Suprapubic skin (tissue), 4 donors: ENCODE measurements around the gene KCTD20. TPM values are rescaled to one million over a fixed set of nuclear protein-coding genes. Genes with fewer than 3 reads are reported as not detected.
"Not testable (repeated sequence)": the region's sequence is repeated elsewhere in the genome, so short reads cannot be mapped to it uniquely, and the experiment has no call there.

Experiments
- DNase-seq, 2 donors: peaks; one replicate each; pipeline ENCODE4 v3.0.0-alpha.2; 2019; ENCODE audit warnings: low spot score in 2 of 2
- H3K27ac ChIP-seq: fragments of 200-600 bp; sonication (generic); one replicate; pipeline ENCODE4 v1.5.1; 2019
- H3K27me3 ChIP-seq: fragments of 200-600 bp; sonication (generic); one replicate; pipeline ENCODE4 v1.5.1; 2019
- H3K36me3 ChIP-seq: fragments of 200-600 bp; sonication (generic); one replicate; pipeline ENCODE4 v1.5.1; 2019
- H3K4me1 ChIP-seq: fragments of 200-600 bp; sonication (generic); one replicate; pipeline ENCODE4 v1.5.1; 2019
- H3K4me3 ChIP-seq: fragments of 200-600 bp; sonication (generic); one replicate; pipeline ENCODE4 v1.5.1; 2019; ENCODE audit warnings: mild to moderate bottlenecking
- H3K9me3 ChIP-seq: fragments of 200-600 bp; sonication (generic); one replicate; pipeline ENCODE4 v1.5.1; 2019
- CTCF ChIP-seq, 2 donors: fragments of 200-600 bp in 1 of 2; fragments of 450-650 bp in 1 of 2; sonication (generic) in 1 of 2; IDR thresholded peaks; one replicate each; pipeline ENCODE4 v1.5.1; 2016 to 2019; ENCODE audit warnings: antibody characterized with exemption in 2 of 2, mild to moderate bottlenecking in 1 of 2, moderate library complexity in 1 of 2
- EP300 ChIP-seq: sonication (generic); formaldehyde crosslinking; IDR thresholded peaks from one replicate; pipeline ENCODE4 v1.6.1; 2017; ENCODE audit warnings: antibody characterized with exemption
- POLR2A ChIP-seq, 2 donors: fragments of 450-650 bp; IDR thresholded peaks; one replicate each; pipeline ENCODE4 v1.6.1; 2017; ENCODE audit warnings: antibody characterized with exemption in 2 of 2, mild to moderate bottlenecking in 2 of 2, moderate library complexity in 2 of 2
- POLR2AphosphoS5 ChIP-seq, 3 donors: sonication (generic); formaldehyde crosslinking; IDR thresholded peaks; one replicate each; pipeline ENCODE4 v1.6.1; 2017; ENCODE audit warnings: antibody characterized with exemption in 3 of 3
- WGBS: methylation state at CpG from one replicate; pipeline ENCODE4 v1.1.5; 2018; 5-methylcytosine and 5-hydroxymethylcytosine counted together
- total RNA-seq, 4 donors: library from RNA; depleted of rRNA; stranded (reverse); fragments of >200 nt; gene quantifications; one replicate each; pipeline ENCODE4 v1.1.0, GENCODE V29; 2016

Gene KCTD20
- total RNA-seq, 4 donors from 2014 or later, result 39.3 to 63.3 (median 56.9) TPM

- TF ChIP-seq POLR2A (IDR thresholded peaks at IDR 0.05) (no peak), POLR2AphosphoS5 (IDR thresholded peaks at IDR 0.05) (no peak), EP300 (no peak), CTCF (IDR thresholded peaks at IDR 0.05) (no peak)
- WGBS, result 2% methylated on average over 18 of the region's 18 CpGs
- peaks cover 1% of the 10 kb centered on the region for H3K36me3 ChIP-seq
- H3K4me1 ChIP-seq, result peaks cover 40% of the 10 kb centered on the region
- H3K27me3 ChIP-seq, result no peaks in the 10 kb centered on the region
- H3K27ac ChIP-seq, result peak overlapping the region; percentile 99
- DNase-seq, result no peak
- peak overlapping the region; percentile 95 for H3K4me3 ChIP-seq
- H3K9me3 ChIP-seq, result no peaks in the 10 kb centered on the region
Measured at GRCh38 chr6:36443471-36444428, 950 bp downstream of the KCTD20 start.

GRCh38 chr6:36444470-36444869, 1.7 kb downstream of the KCTD20 start:
- no peak for DNase-seq
- H3K4me1 ChIP-seq, result peaks cover 40% of the 10 kb centered on the region
- H3K27me3 ChIP-seq, result no peaks in the 10 kb centered on the region
- H3K4me3 ChIP-seq, result peak overlapping the region; percentile 95
- peak overlapping the region; percentile 99 for H3K27ac ChIP-seq
- H3K36me3 ChIP-seq, result peaks cover 5% of the 10 kb centered on the region
- WGBS, result 52% methylated on average over 3 of the region's 3 CpGs
- peaks cover 6% of the 10 kb centered on the region for H3K9me3 ChIP-seq
- TF ChIP-seq EP300 (no peak), POLR2A (IDR thresholded peaks at IDR 0.05) (no peak), POLR2AphosphoS5 (IDR thresholded peaks at IDR 0.05) (no peak), CTCF (IDR thresholded peaks at IDR 0.05) (no peak)

DNA sequence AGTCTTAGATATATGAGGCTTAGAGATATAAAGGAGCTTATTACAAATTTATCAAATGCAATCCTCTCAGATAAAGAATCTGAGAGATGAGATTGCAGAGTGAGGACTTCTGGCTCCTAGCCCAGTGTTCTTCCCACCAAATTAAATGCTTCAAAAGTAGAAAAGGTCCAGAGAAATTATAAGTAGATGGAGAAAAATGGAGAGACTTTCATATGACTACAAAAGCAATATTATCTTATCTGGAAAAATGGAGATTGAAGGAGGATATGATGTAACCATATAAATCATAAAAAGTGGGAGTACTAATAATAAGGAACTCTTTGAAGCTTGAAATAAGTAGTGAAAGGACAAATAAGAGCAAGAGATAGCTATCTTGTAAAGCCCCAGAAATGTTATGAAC, 2.8 kb downstream of the KCTD20 start:
- H3K27me3 ChIP-seq, result no peaks in the 10 kb centered on the region
- no peak for DNase-seq
- H3K9me3 ChIP-seq, result peaks cover 6% of the 10 kb centered on the region
- TF ChIP-seq EP300 (no peak), CTCF (IDR thresholded peaks at IDR 0.05) (no peak), POLR2AphosphoS5 (IDR thresholded peaks at IDR 0.05) (no peak), POLR2A (IDR thresholded peaks at IDR 0.05) (no peak)
- peaks cover 5% of the 10 kb centered on the region for H3K36me3 ChIP-seq
- peak overlapping the region; percentile 95 for H3K4me3 ChIP-seq
- H3K4me1 ChIP-seq, result peaks cover 44% of the 10 kb centered on the region
- H3K27ac ChIP-seq, result no peak overlapping the region

DNA sequence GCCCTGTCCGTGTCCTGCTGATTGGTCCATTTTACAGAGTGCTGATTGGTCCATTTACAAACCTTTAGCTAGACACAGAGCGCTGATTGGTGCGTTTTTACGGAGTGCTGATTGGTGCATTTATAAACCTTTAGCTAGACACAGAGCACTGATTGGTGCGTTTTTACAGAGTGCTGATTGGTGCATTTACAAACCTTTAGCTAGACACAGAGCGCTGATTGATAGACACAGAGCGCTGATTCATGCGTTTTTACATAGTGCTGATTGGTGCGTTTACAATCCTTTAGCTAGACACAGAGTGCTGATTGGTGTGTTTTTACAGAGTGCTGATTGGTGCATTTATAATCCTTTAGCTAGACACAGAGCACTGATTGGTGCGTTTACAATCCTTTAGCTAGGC, 6.4 kb downstream of the KCTD20 start:
- over 99% methylated on average over 10 of the region's 10 CpGs for WGBS
- H3K36me3 ChIP-seq, result peaks cover 12% of the 10 kb centered on the region
- H3K27ac ChIP-seq, H3K4me3 ChIP-seq, H3K9me3 ChIP-seq, H3K27me3 ChIP-seq, DNase-seq: not testable (repeated sequence)
- H3K4me1 ChIP-seq, result peaks cover 24% of the 10 kb centered on the region

- not testable (repeated sequence) for H3K9me3 ChIP-seq, H3K4me3 ChIP-seq, DNase-seq, H3K27ac ChIP-seq, H3K27me3 ChIP-seq
- 98% methylated on average over 8 of the region's 8 CpGs for WGBS
- Histone ChIP-seq H3K4me1 (peaks cover 20% of the 10 kb centered on the region), H3K36me3 (peaks cover 12% of the 10 kb centered on the region)
Measured at GRCh38 chr6:36452897-36453296, 10.1 kb downstream of the KCTD20 start.

DNA sequence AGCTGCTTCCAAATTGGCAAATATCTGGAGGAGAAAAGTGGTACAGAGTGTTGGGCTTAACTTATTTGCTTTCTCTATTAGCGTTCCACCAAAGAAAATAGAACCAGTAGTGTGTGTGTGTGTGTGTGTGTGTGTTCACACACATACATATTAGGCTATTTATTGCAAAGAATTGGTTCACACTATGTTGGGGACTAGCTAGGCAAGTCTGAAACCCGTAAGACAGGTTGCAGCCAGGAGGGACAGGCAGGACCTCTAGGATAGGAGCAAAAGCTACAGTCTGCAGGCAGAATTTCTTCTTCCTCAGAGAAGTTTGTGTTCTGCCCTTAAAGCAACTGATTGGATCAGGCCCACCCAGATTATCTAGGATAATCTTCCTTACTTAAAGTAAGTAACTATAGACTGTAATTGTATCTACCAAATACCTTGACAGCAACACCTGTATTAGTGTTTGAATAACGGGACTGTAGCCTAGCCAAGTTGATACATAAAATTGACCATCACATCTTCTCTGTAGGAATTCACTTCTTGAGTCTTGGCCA, 12.8 kb downstream of the KCTD20 start:
- Histone ChIP-seq H3K27ac (peak overlapping the region; percentile 5), H3K27me3 (no peaks in the 10 kb centered on the region), H3K36me3 (peaks cover 6% of the 10 kb centered on the region), H3K4me3 (no peak overlapping the region), H3K9me3 (no peaks in the 10 kb centered on the region), H3K4me1 (peaks cover 16% of the 10 kb centered on the region)
- TF ChIP-seq EP300 (no peak), POLR2A (IDR thresholded peaks at IDR 0.05) (no peak), POLR2AphosphoS5 (IDR thresholded peaks at IDR 0.05) (no peak)
- WGBS, result 72% methylated on average over 3 of the region's 3 CpGs
- DNase-seq, result no peak
